H1 (cell line): ENCODE measurements around the gene ARID5B. TPM values are rescaled to one million over a fixed set of nuclear protein-coding genes. Genes with fewer than 3 reads are reported as not detected.

Source experiments
- CTCF ChIA-PET: fragments of 300-600 bp; sonication (Branson Sonifier 250); formaldehyde crosslinking; loops from one replicate; lab custom pipeline; 2021; ENCODE audit not compliant: partially characterized antibody; lab: Charles Lee
- POLR2A ChIA-PET: fragments of 300-600 bp; sonication (Branson Sonifier 250); formaldehyde crosslinking; loops from one replicate; lab custom pipeline; 2021; ENCODE audit warnings: inconsistent platforms; ENCODE audit not compliant: partially characterized antibody; lab: Charles Lee
- DNase-seq, 2 experiments: peaks; one replicate each; pipeline versions ENCODE4 v3.0.0 to v3.0.0-alpha.2; 2010 to 2022; ENCODE audit warnings: low spot score in 2 of 2, low read depth in 1 of 2, mixed read lengths in 1 of 2
- FAIRE-seq: peaks from 2 replicates; lab custom pipeline; 2011; peaks lifted over from hg19 to GRCh38; lab: Jason Lieb, UNC
- H2AFZ ChIP-seq: 2 replicates; pipeline ENCODE4 v1.8.1; 2012; ENCODE audit warnings: low read length, inconsistent platforms
- H2AK5ac ChIP-seq: 2 replicates; pipeline ENCODE4 v1.6.1; 2013; ENCODE audit warnings: low read depth, low read length
- H2BK120ac ChIP-seq: replicated peaks from 2 replicates; pipeline ENCODE3; 2013; ENCODE audit warnings: low read depth, low read length, inconsistent platforms
- H2BK12ac ChIP-seq: 2 replicates; pipeline ENCODE4 v1.6.1; 2013; ENCODE audit warnings: low read depth, low read length
- H2BK15ac ChIP-seq: 2 replicates; pipeline ENCODE4 v1.6.1; 2013; ENCODE audit warnings: low read length
- H2BK20ac ChIP-seq: 2 replicates; pipeline ENCODE4 v1.6.1; 2013; ENCODE audit warnings: low read length
- H2BK5ac ChIP-seq: 2 replicates; pipeline ENCODE4 v1.6.1; 2013; ENCODE audit warnings: low read depth, low read length
- H3K14ac ChIP-seq: 2 replicates; pipeline ENCODE4 v1.6.1; 2013; ENCODE audit warnings: inconsistent platforms; ENCODE audit not compliant: insufficient read length
- H3K18ac ChIP-seq: 2 replicates; pipeline ENCODE4 v1.6.1; 2013; ENCODE audit warnings: low read length; ENCODE audit errors: extremely low read depth
- H3K23ac ChIP-seq: 2 replicates; pipeline ENCODE4 v1.6.1; 2013; ENCODE audit warnings: inconsistent platforms; ENCODE audit not compliant: insufficient read length
- H3K23me2 ChIP-seq: 2 replicates; pipeline ENCODE4 v1.6.1; 2013; ENCODE audit warnings: low read depth, low read length
- H3K27ac ChIP-seq: 2 replicates; pipeline ENCODE4 v1.6.1; 2011; ENCODE audit warnings: low read depth, low read length, inconsistent platforms
- H3K27me3 ChIP-seq, 4 experiments: replicated peaks in 1 of 4; 1 replicate in 1 of 4; 2 replicates in 3 of 4; pipeline versions ENCODE4 v1.6.1 to v1.8.1; 2011 to 2013; ENCODE audit warnings: low read length in 3 of 4, mild to moderate bottlenecking in 3 of 4, inconsistent platforms in 2 of 4, mixed read lengths in 2 of 4, moderate library complexity in 1 of 4; ENCODE audit not compliant: control insufficient read depth in 3 of 4, insufficient read depth in 3 of 4; ENCODE audit errors: extremely low read depth in 1 of 4
- H3K36me3 ChIP-seq, 4 experiments: 2 replicates each; pipeline versions ENCODE4 v1.6.1 to v1.8.1; 2011 to 2013; ENCODE audit warnings: mild to moderate bottlenecking in 4 of 4, low read length in 3 of 4, moderate library complexity in 2 of 4, control low read depth in 1 of 4, inconsistent platforms in 1 of 4; ENCODE audit not compliant: insufficient read depth in 4 of 4, control insufficient read depth in 2 of 4
- H3K4ac ChIP-seq: replicated peaks from 2 replicates; pipeline ENCODE3; 2013; ENCODE audit warnings: low read length, low read depth, mixed read lengths, inconsistent platforms; ENCODE audit not compliant: insufficient read length
- H3K4me1 ChIP-seq, 4 experiments: replicated peaks in 1 of 4; 1 replicate in 1 of 4; 2 replicates in 3 of 4; pipeline versions ENCODE4 v1.6.1 to v1.8.1; 2011 to 2013; ENCODE audit warnings: low read length in 3 of 4, inconsistent platforms in 2 of 4, mixed read lengths in 1 of 4; ENCODE audit not compliant: insufficient read depth in 4 of 4, control insufficient read depth in 3 of 4
- H3K4me2 ChIP-seq, 2 experiments: 2 replicates each; pipeline versions ENCODE4 v1.6.1 to v1.8.1; 2011 to 2013; ENCODE audit warnings: low read depth in 2 of 2, low read length in 2 of 2, control low read depth in 1 of 2, inconsistent platforms in 1 of 2, mild to moderate bottlenecking in 1 of 2; ENCODE audit not compliant: insufficient read depth in 1 of 2
- H3K4me3 ChIP-seq, 4 experiments: fragments of 200-600, 300-600 bp in 1 of 4; sonication (generic), shearing (Covaris generic), sonication (Bioruptor Twin) in 1 of 4; 2 replicates each; pipeline versions ENCODE4 v1.5.1 to v1.8.1; 2011 to 2016; ENCODE audit warnings: low read length in 4 of 4, low read depth in 3 of 4, control low read depth in 2 of 4, inconsistent platforms in 2 of 4, mild to moderate bottlenecking in 2 of 4, mixed read lengths in 1 of 4, moderate library complexity in 1 of 4; ENCODE audit not compliant: insufficient read depth in 2 of 4; ENCODE audit errors: extremely low read depth in 1 of 4
- H3K56ac ChIP-seq: replicated peaks from 2 replicates; pipeline ENCODE3; 2013; ENCODE audit warnings: low read depth, mild to moderate bottlenecking, mixed read lengths, low read length, inconsistent platforms; ENCODE audit not compliant: insufficient read length
- H3K79me1 ChIP-seq: 2 replicates; pipeline ENCODE4 v1.6.1; 2013; ENCODE audit warnings: low read depth, low read length, control low read depth
- H3K79me2 ChIP-seq, 2 experiments: 2 replicates each; pipeline versions ENCODE4 v1.6.1 to v1.8.1; 2012 to 2013; ENCODE audit warnings: low read length in 2 of 2, mild to moderate bottlenecking in 2 of 2, inconsistent platforms in 1 of 2; ENCODE audit not compliant: insufficient read depth in 2 of 2, control insufficient read depth in 1 of 2
- H3K9ac ChIP-seq, 4 experiments: replicated peaks in 1 of 4; 1 replicate in 1 of 4; 2 replicates in 3 of 4; pipeline versions ENCODE4 v1.6.1 to v1.8.1; 2011 to 2013; ENCODE audit warnings: low read depth in 3 of 4, low read length in 3 of 4, control low read depth in 2 of 4, mild to moderate bottlenecking in 2 of 4, moderate library complexity in 2 of 4, inconsistent platforms in 1 of 4; ENCODE audit errors: extremely low read depth in 1 of 4
- H3K9me3 ChIP-seq, 2 experiments: 2 replicates each; pipeline versions ENCODE4 v1.6.1 to v1.8.1; 2012 to 2013; ENCODE audit warnings: mild to moderate bottlenecking in 2 of 2, moderate library complexity in 2 of 2, control low read depth in 1 of 2, inconsistent platforms in 1 of 2, low read depth in 1 of 2, low read length in 1 of 2, mixed read lengths in 1 of 2; ENCODE audit not compliant: insufficient read depth in 2 of 2
- H4K20me1 ChIP-seq, 2 experiments: replicated peaks in 1 of 2; 2 replicates each; pipeline versions ENCODE3 to v1.8.1; 2011 to 2013; ENCODE audit warnings: inconsistent platforms in 2 of 2, low read length in 2 of 2, mild to moderate bottlenecking in 1 of 2; ENCODE audit not compliant: insufficient read depth in 2 of 2, control insufficient read depth in 1 of 2
- H4K5ac ChIP-seq: 2 replicates; pipeline ENCODE4 v1.6.1; 2013; ENCODE audit warnings: low read length, low read depth, mixed read lengths, inconsistent platforms; ENCODE audit not compliant: insufficient read length
- H4K8ac ChIP-seq: 2 replicates; pipeline ENCODE4 v1.8.0; 2013; ENCODE audit warnings: mild to moderate bottlenecking, moderate library complexity, low read length, inconsistent platforms; ENCODE audit not compliant: insufficient read depth; ENCODE audit errors: extremely low read depth
- H4K91ac ChIP-seq: replicated peaks from 2 replicates; pipeline ENCODE3; 2013; ENCODE audit warnings: low read length, mixed read lengths, inconsistent platforms; ENCODE audit not compliant: insufficient read length
- BCL11A ChIP-seq, 2 experiments: IDR thresholded peaks; one replicate each; pipeline ENCODE4 v1.6.1; 2011; ENCODE audit warnings: low read depth in 2 of 2, low read length in 2 of 2, mild to moderate bottlenecking in 2 of 2
- CBX5 ChIP-seq: fragments of 300-800, 300-1000 bp; sonication (generic); IDR thresholded peaks from 2 replicates; pipeline ENCODE4 v1.7.1; 2016; ENCODE audit warnings: antibody characterized with exemption, low read length, low read depth
- HDAC2 ChIP-seq, 2 experiments: fragments of 300-600 bp in 1 of 2; sonication (generic) in 1 of 2; IDR thresholded peaks; 2 replicates each; pipeline ENCODE4 v1.6.1; 2011 to 2012; ENCODE audit warnings: low read depth in 2 of 2, low read length in 2 of 2, mild to moderate bottlenecking in 2 of 2, moderate library complexity in 2 of 2, borderline replicate concordance in 1 of 2, inconsistent platforms in 1 of 2
- JUN ChIP-seq: IDR thresholded peaks from 2 replicates; pipeline ENCODE4 v1.6.1; 2011; ENCODE audit warnings: low read depth, mild to moderate bottlenecking, improper control_type of control experiment, low read length
- MAFK ChIP-seq: IDR thresholded peaks from 2 replicates; pipeline ENCODE4 v1.6.1; 2012; ENCODE audit warnings: low read depth, mild to moderate bottlenecking, improper control_type of control experiment, low read length
- RXRA ChIP-seq: IDR thresholded peaks from 2 replicates; pipeline ENCODE4 v1.6.1; 2011; ENCODE audit warnings: low read depth, mild to moderate bottlenecking, low read length, moderate library complexity; ENCODE audit not compliant: insufficient read depth
- SAP30 ChIP-seq: fragments of 300-600 bp; sonication (generic); IDR thresholded peaks from 2 replicates; pipeline ENCODE4 v1.7.1; 2012; ENCODE audit warnings: low read length, moderate library complexity, mild to moderate bottlenecking, inconsistent platforms; ENCODE audit not compliant: insufficient read depth, insufficient replicate concordance
- SIRT6 ChIP-seq: IDR thresholded peaks from one replicate; pipeline ENCODE4 v1.7.1; 2012; ENCODE audit warnings: low read length, inconsistent platforms
- WGBS, 2 experiments: shearing (Covaris generic) in 1 of 2; methylation state at CpG; one replicate each; pipeline versions ENCODE4 v1.1.6 to v1.1.7; 2013 to 2015; ENCODE audit warnings: low lambda C conversion rate in 2 of 2, mixed read lengths in 2 of 2, inconsistent platforms in 1 of 2, low coverage in 1 of 2, missing lambda C conversion rate in 1 of 2; ENCODE audit not compliant: insufficient replicate concordance in 2 of 2, insufficient coverage in 1 of 2, insufficient read length in 1 of 2; ENCODE audit errors: extremely low coverage in 1 of 2, missing lambda C conversion rate in 1 of 2; 5-methylcytosine and 5-hydroxymethylcytosine counted together
- polyA plus RNA-seq, 7 experiments: library from polyadenylated mRNA; depleted of rRNA in 3 of 7; stranded (reverse) in 5 of 7; unstranded in 2 of 7; fragments of >200 nt in 5 of 7; fragments of 200-250 nt in 2 of 7; gene quantifications; 1 replicate in 5 of 7; 2 replicates in 1 of 7; 4 replicates in 1 of 7; pipeline versions ENCODE4 v1.2.1 to v1.2.3, GENCODE V29; 2011 to 2013; ENCODE audit warnings: missing spikeins in 2 of 7, mixed read lengths in 2 of 7
- total RNA-seq: library from RNA; stranded (reverse); fragmentation: NEBNext Ultra II Directional; extraction: Animal tissue kit (Norgen Biotek cat#: 25700); gene quantifications from 2 replicates; pipeline ENCODE4 v1.2.1, GENCODE V29; 2021
- TF ChIP-seq, protein P1 (sequence below): IDR thresholded peaks from 2 replicates; pipeline ENCODE4 v1.6.1; 2012; ENCODE audit warnings: inconsistent platforms

The ARID5B gene
- total and polyA plus RNA-seq, 2 of the 8 experiments (the other 6 are each of a cell fraction or from before 2014, with no cell fraction given), result 0.21 to 1.1 TPM

DNA sequence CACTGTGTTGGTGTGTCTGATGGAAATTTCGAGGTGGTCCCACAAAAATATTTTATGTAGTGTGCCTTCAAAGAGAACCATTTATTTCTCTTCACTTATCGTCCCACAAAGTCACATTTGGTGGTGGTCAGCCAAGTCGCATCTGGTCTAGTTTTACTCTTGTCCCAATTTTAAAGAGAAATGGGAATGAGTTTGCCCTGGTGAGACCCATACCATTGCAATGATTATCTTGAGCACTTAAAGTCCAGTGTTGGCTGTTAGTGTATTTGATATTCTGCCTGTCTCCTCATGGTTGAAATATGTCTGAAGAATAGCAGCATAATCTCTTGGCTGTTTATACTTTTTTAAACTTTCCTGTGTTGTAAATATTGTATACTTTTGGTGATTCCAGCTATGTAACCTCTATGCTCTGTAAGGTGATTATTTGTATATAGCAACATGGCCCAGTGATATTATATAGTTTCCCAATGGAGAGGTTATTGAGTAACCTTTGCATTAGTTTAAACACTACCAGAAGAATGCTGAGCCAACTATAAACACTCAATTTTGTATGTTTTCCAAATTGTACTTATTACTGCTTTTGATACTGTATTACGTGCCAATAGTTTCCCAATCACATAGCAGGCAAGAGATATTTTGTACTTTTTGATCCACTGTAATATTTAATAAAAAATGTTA is 194.9 kb downstream of the ARID5B start:
- Histone ChIP-seq H4K91ac (no peak overlapping the region), H2BK15ac (no peak overlapping the region), H2AK5ac (no peak overlapping the region), H3K23ac (peak overlapping the region; percentile 86), H3K23me2 (no peaks in the 10 kb centered on the region), H4K20me1 (no peaks in the 10 kb centered on the region), H3K4me2 (no peak overlapping the region), H3K4ac (no peak overlapping the region), H3K9me3 (no peaks in the 10 kb centered on the region), H2BK5ac (no peak overlapping the region), H2BK12ac (no peak overlapping the region), H2AFZ (no peak overlapping the region), H3K36me3 (no peaks in the 10 kb centered on the region), H2BK20ac (no peak overlapping the region), H3K4me3 (no peak overlapping the region), H4K5ac (no peak overlapping the region), H3K18ac (no peak overlapping the region), H3K56ac (no peak overlapping the region), H2BK120ac (no peak overlapping the region), H3K9ac (no peak overlapping the region), H3K4me1 (no peaks in the 10 kb centered on the region), H3K27me3 (no peaks in the 10 kb centered on the region), H3K27ac (no peak overlapping the region), H3K79me1 (no peaks in the 10 kb centered on the region), H3K14ac (no peak overlapping the region), H3K79me2 (no peaks in the 10 kb centered on the region), H4K8ac (no peak overlapping the region)
- 91% methylated on average over 4 of the region's 4 CpGs; no CpG with 5 or more reads in 1 of the 2 experiments for WGBS, 2 experiments
- DNase-seq, result no peak
- no peak for TF ChIP-seq HDAC2 (IDR thresholded peaks at IDR 0.05; ENCODE audit: borderline replicate concordance in 1 of 2, low read depth in 2 of 2, low read length in 2 of 2)
- TF ChIP-seq, protein P1, sequence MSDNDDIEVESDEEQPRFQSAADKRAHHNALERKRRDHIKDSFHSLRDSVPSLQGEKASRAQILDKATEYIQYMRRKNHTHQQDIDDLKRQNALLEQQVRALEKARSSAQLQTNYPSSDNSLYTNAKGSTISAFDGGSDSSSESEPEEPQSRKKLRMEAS, result no peak
- no peak for TF ChIP-seq BCL11A (IDR thresholded peaks at IDR 0.05; ENCODE audit: low read depth in 2 of 2, low read length in 2 of 2)
- no peak for TF ChIP-seq MAFK
- TF ChIP-seq SAP30, result no peak
- no peak for TF ChIP-seq CBX5
- TF ChIP-seq RXRA, result no peak
- TF ChIP-seq JUN, result no peak
- no peak for TF ChIP-seq SIRT6
- no peak for FAIRE-seq
- ChIA-PET POLR2A (no interaction called here), CTCF (no interaction called here)
